ENCODE measurements around the gene ABHD2. TPM values are rescaled to one million over a fixed set of nuclear protein-coding genes. Genes with fewer than 3 reads are reported as not detected.

Gene ABHD2
- total RNA-seq, 2 experiments from 2014 or later, result 41.5 to 52.1 TPM

GRCh38 chr15:89088605-89089315, 504 bp downstream of the ABHD2 start:
- peak; percentile 27 for DNase-seq
- POLR2A ChIA-PET, result interaction anchor here (0.6 to 2.7 kb wide), 11 partner anchors 9 to 455 kb away, joined by 3 to 9 read pairs (median 4); partner anchors contain the start of gene ISG20
- H3K4me3 Mint-ChIP-seq, result no peak overlapping the region
- H3K4me1 Mint-ChIP-seq, result peaks cover 42% of the 10 kb centered on the region
- peak overlapping the region; percentile 9 for H3K27ac Mint-ChIP-seq
- ATAC-seq, result no peak
- intact Hi-C loops (cut with DNase I, micrococcal nuclease), result loop anchor here (1.0 to 5.0 kb wide), 9 partner anchors 79 to 542 kb away; partner anchors contain the start of genes AEN (in 1 of the 2), DET1 (in 1 of the 2), MFGE8 (in 1 of the 2) and POLG (in 1 of the 2)
- H3K36me3 Mint-ChIP-seq (ENCODE audit: low read depth), result peaks cover 9% of the 10 kb centered on the region
- no peaks in the 10 kb centered on the region for H3K9me3 Mint-ChIP-seq (ENCODE audit: low read depth)
- CTCF ChIA-PET, result interaction anchor here (0.5 to 5.2 kb wide), 16 partner anchors 9 to 270 kb away, joined by 3 to 38 read pairs (median 4); partner anchors contain the start of gene FANCI
- H3K27me3 Mint-ChIP-seq, result no peaks in the 10 kb centered on the region

GRCh38 chr15:89089316-89090230, 1.3 kb downstream of the ABHD2 start:
- CTCF ChIA-PET, result interaction anchor here (0.7 to 5.2 kb wide), 9 partner anchors 15 to 269 kb away, joined by 3 to 38 read pairs (median 4); no protein-coding TSS in a partner anchor
- Mint-ChIP-seq H3K27ac (peak overlapping the region; percentile 27), H3K36me3 (ENCODE audit: low read depth) (peaks cover 11% of the 10 kb centered on the region), H3K27me3 (no peaks in the 10 kb centered on the region), H3K4me1 (peaks cover 44% of the 10 kb centered on the region), H3K4me3 (no peak overlapping the region), H3K9me3 (ENCODE audit: low read depth) (no peaks in the 10 kb centered on the region)
- intact Hi-C loops (cut with DNase I, micrococcal nuclease), result loop anchor here (2.0 to 5.0 kb wide), 6 partner anchors 39 to 467 kb away; partner anchors contain the start of genes MFGE8 (in 1 of the 2) and POLG (in 1 of the 2)
- no peak for DNase-seq
- POLR2A ChIA-PET, result interaction anchor here (0.5 to 2.7 kb wide), 3 partner anchors 46 to 183 kb away, joined by 3 to 9 read pairs (median 4); no protein-coding TSS in a partner anchor
- no peak for ATAC-seq

GRCh38 chr15:89090791-89091626, 2.8 kb downstream of the ABHD2 start:
- CTCF ChIA-PET, result interaction anchor here (0.6 to 5.2 kb wide), 20 partner anchors 14 to 268 kb away, joined by 3 to 38 read pairs (median 4); partner anchors contain the start of gene HAPLN3
- Mint-ChIP-seq H3K27me3 (no peaks in the 10 kb centered on the region), H3K4me3 (no peak overlapping the region), H3K27ac (peak overlapping the region; percentile 96), H3K36me3 (ENCODE audit: low read depth) (peaks cover 14% of the 10 kb centered on the region), H3K9me3 (ENCODE audit: low read depth) (no peaks in the 10 kb centered on the region), H3K4me1 (peaks cover 44% of the 10 kb centered on the region)
- POLR2A ChIA-PET, result interaction anchor here (0.6 to 1.2 kb wide), 7 partner anchors 33 to 318 kb away, joined by 3 to 5 read pairs (median 3); no protein-coding TSS in a partner anchor
- intact Hi-C loops (cut with DNase I, micrococcal nuclease), result loop anchor here (1.0 to 2.0 kb wide), 2 partner anchors 38 to 76 kb away; no protein-coding TSS in a partner anchor
- peak; percentile 1 for ATAC-seq
- peak; percentile 75 for DNase-seq

- intact Hi-C loops (cut with DNase I, micrococcal nuclease), result loop anchor here (1.0 to 2.0 kb wide), 2 partner anchors 37 to 76 kb away; no protein-coding TSS in a partner anchor
- Mint-ChIP-seq H3K27ac (peak overlapping the region; percentile 96), H3K36me3 (ENCODE audit: low read depth) (peaks cover 18% of the 10 kb centered on the region), H3K9me3 (ENCODE audit: low read depth) (no peaks in the 10 kb centered on the region), H3K4me3 (no peak overlapping the region), H3K4me1 (peaks cover 44% of the 10 kb centered on the region), H3K27me3 (no peaks in the 10 kb centered on the region)
- POLR2A ChIA-PET, result interaction anchor here (0.7 to 1.2 kb wide), 5 partner anchors 21 to 318 kb away, joined by 3 to 4 read pairs (median 3); no protein-coding TSS in a partner anchor
- ATAC-seq (no peak), DNase-seq (no peak)
- CTCF ChIA-PET, result interaction anchor here (0.6 to 5.2 kb wide), 18 partner anchors 11 to 267 kb away, joined by 3 to 38 read pairs (median 4); partner anchors contain the start of gene HAPLN3
Observed at GRCh38 chr15:89091627-89092220, 3.5 kb downstream of the ABHD2 start.

- H3K4me1 Mint-ChIP-seq, result peaks cover 44% of the 10 kb centered on the region
- DNase-seq (no peak), ATAC-seq (no peak)
- no peak overlapping the region for H3K4me3 Mint-ChIP-seq
- H3K36me3 Mint-ChIP-seq (ENCODE audit: low read depth), result peaks cover 19% of the 10 kb centered on the region
- no peaks in the 10 kb centered on the region for H3K9me3 Mint-ChIP-seq (ENCODE audit: low read depth)
- ChIA-PET POLR2A (no interaction called here), CTCF (interaction anchor here (0.9 to 1.3 kb wide), 2 partner anchors 10 to 20 kb away, joined by 3 read pairs; no protein-coding TSS in a partner anchor)
- intact Hi-C loops (cut with DNase I, micrococcal nuclease), result no loop called here
- H3K27ac Mint-ChIP-seq, result peak overlapping the region; percentile 40
- no peaks in the 10 kb centered on the region for H3K27me3 Mint-ChIP-seq
Observed at GRCh38 chr15:89093509-89093908, 5.3 kb downstream of the ABHD2 start.

GRCh38 chr15:89095073-89095472, 6.8 kb downstream of the ABHD2 start:
- intact Hi-C loops (cut with DNase I, micrococcal nuclease), result no loop called here
- no peak overlapping the region for H3K27ac Mint-ChIP-seq
- no peak overlapping the region for H3K4me3 Mint-ChIP-seq
- no peaks in the 10 kb centered on the region for H3K9me3 Mint-ChIP-seq (ENCODE audit: low read depth)
- ATAC-seq, result no peak
- DNase-seq, result no peak
- H3K4me1 Mint-ChIP-seq, result peaks cover 34% of the 10 kb centered on the region
- ChIA-PET POLR2A (no interaction called here), CTCF (no interaction called here)
- no peaks in the 10 kb centered on the region for H3K27me3 Mint-ChIP-seq
- peaks cover 21% of the 10 kb centered on the region for H3K36me3 Mint-ChIP-seq (ENCODE audit: low read depth)

GRCh38 chr15:89095556-89095955, 7.3 kb downstream of the ABHD2 start:
- DNase-seq (no peak), ATAC-seq (no peak)
- Mint-ChIP-seq H3K27me3 (no peaks in the 10 kb centered on the region), H3K4me1 (peaks cover 33% of the 10 kb centered on the region), H3K9me3 (ENCODE audit: low read depth) (no peaks in the 10 kb centered on the region), H3K36me3 (ENCODE audit: low read depth) (peaks cover 21% of the 10 kb centered on the region), H3K27ac (no peak overlapping the region), H3K4me3 (no peak overlapping the region)
- intact Hi-C loops (cut with DNase I, micrococcal nuclease), result no loop called here
- POLR2A ChIA-PET, result no interaction called here
- CTCF ChIA-PET, result no interaction called here

- H3K27ac Mint-ChIP-seq, result no peak overlapping the region
- intact Hi-C loops (cut with DNase I, micrococcal nuclease), result no loop called here
- no peak for ATAC-seq
- no peak overlapping the region for H3K4me3 Mint-ChIP-seq
- no peaks in the 10 kb centered on the region for H3K9me3 Mint-ChIP-seq (ENCODE audit: low read depth)
- CTCF ChIA-PET, result interaction anchor here (0.7 to 4.2 kb wide), 6 partner anchors 12 to 75 kb away, joined by 3 to 19 read pairs (median 5); no protein-coding TSS in a partner anchor
- peaks cover 31% of the 10 kb centered on the region for H3K4me1 Mint-ChIP-seq
- H3K36me3 Mint-ChIP-seq (ENCODE audit: low read depth), result peaks cover 20% of the 10 kb centered on the region
- no peak for DNase-seq
- H3K27me3 Mint-ChIP-seq, result no peaks in the 10 kb centered on the region
- POLR2A ChIA-PET, result interaction anchor here (0.5 kb wide), 1 partner anchor 191 kb away, joined by 4 read pairs; no protein-coding TSS in a partner anchor
Observed at GRCh38 chr15:89096664-89097063, 8.4 kb downstream of the ABHD2 start.

- DNase-seq (no peak), ATAC-seq (no peak)
- H3K27me3 Mint-ChIP-seq, result no peaks in the 10 kb centered on the region
- ChIA-PET POLR2A (interaction anchor here (0.5 kb wide), 1 partner anchor 191 kb away, joined by 4 read pairs; no protein-coding TSS in a partner anchor), CTCF (interaction anchor here (0.7 to 4.2 kb wide), 6 partner anchors 13 to 85 kb away, joined by 3 to 19 read pairs (median 5); no protein-coding TSS in a partner anchor)
- H3K4me3 Mint-ChIP-seq, result no peak overlapping the region
- no peak overlapping the region for H3K27ac Mint-ChIP-seq
- H3K4me1 Mint-ChIP-seq, result peaks cover 31% of the 10 kb centered on the region
- no peaks in the 10 kb centered on the region for H3K9me3 Mint-ChIP-seq (ENCODE audit: low read depth)
- peaks cover 20% of the 10 kb centered on the region for H3K36me3 Mint-ChIP-seq (ENCODE audit: low read depth)
- intact Hi-C loops (cut with DNase I, micrococcal nuclease), result no loop called here
Observed at GRCh38 chr15:89097313-89097712, 9.1 kb downstream of the ABHD2 start.

- POLR2A ChIA-PET, result no interaction called here
- no peaks in the 10 kb centered on the region for H3K9me3 Mint-ChIP-seq (ENCODE audit: low read depth)
- no peaks in the 10 kb centered on the region for H3K27me3 Mint-ChIP-seq
- peaks cover 23% of the 10 kb centered on the region for H3K36me3 Mint-ChIP-seq (ENCODE audit: low read depth)
- no peak for ATAC-seq
- intact Hi-C loops (cut with DNase I, micrococcal nuclease), result no loop called here
- peaks cover 25% of the 10 kb centered on the region for H3K4me1 Mint-ChIP-seq
- no peak overlapping the region for H3K27ac Mint-ChIP-seq
- no peak for DNase-seq
- no peak overlapping the region for H3K4me3 Mint-ChIP-seq
- CTCF ChIA-PET, result interaction anchor here (1.5 to 4.2 kb wide), 4 partner anchors 11 to 41 kb away, joined by 3 to 19 read pairs (median 7); no protein-coding TSS in a partner anchor
Observed at GRCh38 chr15:89098281-89098680, 10.0 kb downstream of the ABHD2 start.

All from activated CD4-positive, alpha-beta T cell treated with anti-CD3 and anti-CD28 coated beads for 36 hours (primary cell).